Tibial artery (tissue), 4 donors: ENCODE measurements around the gene GUCY2D.
A peak's percentile ranks its signal among the peaks of the same experiment; 100 is the strongest.

Source experiments
- DNase-seq, 2 donors: peaks; one replicate each; pipeline ENCODE4 v3.0.0-alpha.2; 2019
- H3K27ac ChIP-seq, 2 donors: fragments of 200-600 bp; sonication (generic) in 1 of 2; 1 replicate in 1 of 2; 2 replicates in 1 of 2; pipeline ENCODE4 v1.5.1; 2018 to 2019; ENCODE audit warnings: mild to moderate bottlenecking in 1 of 2
- H3K27me3 ChIP-seq, 2 donors: fragments of 200-600 bp; sonication (generic) in 1 of 2; one replicate each; pipeline versions ENCODE4 v1.5.1 to v1.6.0; 2016 to 2019
- H3K36me3 ChIP-seq, 3 donors: fragments of 200-600 bp; sonication (generic) in 2 of 3; one replicate each; pipeline ENCODE4 v1.5.1; 2016 to 2019; ENCODE audit warnings: mild to moderate bottlenecking in 2 of 3
- H3K4me1 ChIP-seq, 4 donors: fragments of 200-600 bp; sonication (generic) in 2 of 4; 1 replicate in 3 of 4; 2 replicates in 1 of 4; pipeline ENCODE4 v1.5.1; 2016 to 2019
- H3K4me3 ChIP-seq, 2 donors: fragments of 200-600 bp; sonication (generic) in 1 of 2; 1 replicate in 1 of 2; 2 replicates in 1 of 2; pipeline ENCODE4 v1.5.1; 2018 to 2019; ENCODE audit warnings: mild to moderate bottlenecking in 2 of 2
- H3K9me3 ChIP-seq, 3 donors: fragments of 200-600 bp; sonication (generic) in 1 of 3; one replicate each; pipeline ENCODE4 v1.5.1; 2016 to 2019
- intact Hi-C: fragments of 100-400 bp; cut with DNase I; formaldehyde crosslinking; loops from one replicate; pipeline ENCODE4 v1.15.0; 2023; ENCODE audit warnings: low total_unique reads
- TF ChIP-seq, protein P1 (sequence below), 2 experiments: fragments of 200-600 bp in 1 of 2; fragments of 450-650 bp in 1 of 2; IDR thresholded peaks; one replicate each; pipeline ENCODE4 v1.5.1; 2017 to 2019; ENCODE audit warnings: antibody characterized with exemption in 2 of 2, mild to moderate bottlenecking in 1 of 2, moderate library complexity in 1 of 2

The GUCY2D gene

GRCh38 chr17:7984904-7985303 is 17.5 kb upstream of the GUCY2D start:
- H3K27me3 ChIP-seq, result peaks cover 0 to 59% of the 10 kb centered on the region in 2 donors
- TF ChIP-seq, protein P1, sequence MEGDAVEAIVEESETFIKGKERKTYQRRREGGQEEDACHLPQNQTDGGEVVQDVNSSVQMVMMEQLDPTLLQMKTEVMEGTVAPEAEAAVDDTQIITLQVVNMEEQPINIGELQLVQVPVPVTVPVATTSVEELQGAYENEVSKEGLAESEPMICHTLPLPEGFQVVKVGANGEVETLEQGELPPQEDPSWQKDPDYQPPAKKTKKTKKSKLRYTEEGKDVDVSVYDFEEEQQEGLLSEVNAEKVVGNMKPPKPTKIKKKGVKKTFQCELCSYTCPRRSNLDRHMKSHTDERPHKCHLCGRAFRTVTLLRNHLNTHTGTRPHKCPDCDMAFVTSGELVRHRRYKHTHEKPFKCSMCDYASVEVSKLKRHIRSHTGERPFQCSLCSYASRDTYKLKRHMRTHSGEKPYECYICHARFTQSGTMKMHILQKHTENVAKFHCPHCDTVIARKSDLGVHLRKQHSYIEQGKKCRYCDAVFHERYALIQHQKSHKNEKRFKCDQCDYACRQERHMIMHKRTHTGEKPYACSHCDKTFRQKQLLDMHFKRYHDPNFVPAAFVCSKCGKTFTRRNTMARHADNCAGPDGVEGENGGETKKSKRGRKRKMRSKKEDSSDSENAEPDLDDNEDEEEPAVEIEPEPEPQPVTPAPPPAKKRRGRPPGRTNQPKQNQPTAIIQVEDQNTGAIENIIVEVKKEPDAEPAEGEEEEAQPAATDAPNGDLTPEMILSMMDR (IDR thresholded peaks at IDR 0.05), result no peak

GRCh38 chr17:7987112-7987893 is 15.1 kb upstream of the GUCY2D start:
- no peak overlapping the region for H3K27ac ChIP-seq
- H3K4me3 ChIP-seq, result no peak overlapping the region
- H3K36me3 ChIP-seq, result no peaks in the 10 kb centered on the region
- no peaks in the 10 kb centered on the region for H3K9me3 ChIP-seq
- intact Hi-C loops, result loop anchor here (2.0 to 10.0 kb wide), 3 partner anchors 75 to 243 kb away; no protein-coding TSS in a partner anchor
- TF ChIP-seq, protein P1 (IDR thresholded peaks at IDR 0.05), result no peak
- no peak for DNase-seq
- peaks cover 0 to 10% (median 9%) of the 10 kb centered on the region in 4 donors for H3K4me1 ChIP-seq
- peaks cover 0 to 46% of the 10 kb centered on the region in 2 donors for H3K27me3 ChIP-seq

More at GRCh38 chr17:7984904-7985303, 17.5 kb upstream of the GUCY2D start:
- no peak for DNase-seq
- Histone ChIP-seq H3K4me3 (no peak overlapping the region), H3K36me3 (no peaks in the 10 kb centered on the region), H3K4me1 (peaks cover 0 to 5% (median 4%) of the 10 kb centered on the region in 4 donors), H3K9me3 (no peaks in the 10 kb centered on the region), H3K27ac (no peak overlapping the region)
- intact Hi-C loops, result loop anchor here (5.0 to 10.0 kb wide), 2 partner anchors 123 to 240 kb away; no protein-coding TSS in a partner anchor

DNA sequence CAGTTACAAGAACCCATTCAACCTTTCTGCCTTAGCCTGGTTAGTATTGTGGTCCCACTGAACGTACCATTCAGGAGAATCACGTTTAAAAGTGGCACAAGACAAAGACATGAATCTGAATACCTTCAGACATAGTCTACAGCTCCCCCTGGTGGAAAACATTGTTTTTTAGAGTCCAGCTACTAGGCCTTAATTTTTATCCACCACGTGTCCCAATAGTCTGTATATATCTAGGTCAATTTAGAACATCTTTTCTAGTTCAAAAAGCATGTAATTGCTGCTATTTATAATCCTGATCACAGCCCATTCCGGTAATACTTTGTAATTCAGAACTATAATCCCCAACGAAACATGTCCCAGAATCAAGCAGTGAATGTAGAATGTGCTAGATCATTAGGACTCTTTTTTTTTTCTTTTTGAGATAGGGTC is 13.7 kb upstream of the GUCY2D start:
- peaks cover 0 to 51% of the 10 kb centered on the region in 2 donors for H3K27me3 ChIP-seq
- no peaks in the 10 kb centered on the region for H3K9me3 ChIP-seq
- no peak overlapping the region for H3K4me3 ChIP-seq
- H3K4me1 ChIP-seq, result peaks cover 0 to 10% (median 9%) of the 10 kb centered on the region in 4 donors
- H3K27ac ChIP-seq, result no peak overlapping the region
- intact Hi-C loops, result loop anchor here (5.0 to 10.0 kb wide), 2 partner anchors 126 to 244 kb away; no protein-coding TSS in a partner anchor
- no peak for DNase-seq
- no peaks in the 10 kb centered on the region for H3K36me3 ChIP-seq
- TF ChIP-seq, protein P1 (IDR thresholded peaks at IDR 0.05), result peak; percentile 69 to 84

GRCh38 chr17:7989781-7990655 is 12.4 kb upstream of the GUCY2D start:
- Histone ChIP-seq H3K27me3 (peaks cover 0 to 51% of the 10 kb centered on the region in 2 donors), H3K27ac (peak overlapping the region; percentile 5 to 24), H3K4me1 (peaks cover 0 to 10% (median 9%) of the 10 kb centered on the region in 4 donors), H3K36me3 (no peaks in the 10 kb centered on the region), H3K9me3 (no peaks in the 10 kb centered on the region), H3K4me3 (peak overlapping the region; percentile 39 to 63)
- peak; percentile 83 to 87 for DNase-seq
- intact Hi-C loops, result loop anchor here (5.0 to 10.0 kb wide), 2 partner anchors 128 to 245 kb away; no protein-coding TSS in a partner anchor
- TF ChIP-seq, protein P1 (IDR thresholded peaks at IDR 0.05), result peak; percentile 92 to 97

GRCh38 chr17:7992516-7992915 is 9.9 kb upstream of the GUCY2D start:
- TF ChIP-seq, protein P1 (IDR thresholded peaks at IDR 0.05), result no peak
- intact Hi-C loops, result no loop called here
- peaks cover 0 to 60% of the 10 kb centered on the region in 2 donors for H3K27me3 ChIP-seq
- peaks cover 0 to 10% (median 9%) of the 10 kb centered on the region in 4 donors for H3K4me1 ChIP-seq
- peak in 1 of 2 donors; percentile 5 for DNase-seq
- H3K27ac ChIP-seq, result no peak overlapping the region
- no peaks in the 10 kb centered on the region for H3K36me3 ChIP-seq
- H3K4me3 ChIP-seq, result no peak overlapping the region
- H3K9me3 ChIP-seq, result no peaks in the 10 kb centered on the region
